OCI-LY1 (cell line): ENCODE results near the gene TMEM60.

Source experiments
- H2AFZ ChIP-seq: fragments of 200-600 bp; sonication (generic), shearing (Covaris generic); 2 replicates; pipeline ENCODE4 v1.6.0; 2014; ENCODE audit warnings: antibody characterized with exemption, mild to moderate bottlenecking, low read length
- H3F3A ChIP-seq: fragments of 200-600 bp; sonication (generic), shearing (Covaris generic); 2 replicates; pipeline ENCODE4 v1.6.0; 2014; ENCODE audit warnings: mild to moderate bottlenecking, antibody characterized with exemption, low read length, moderate library complexity; ENCODE audit not compliant: insufficient read depth
- H3K27ac ChIP-seq: fragments of 200-600 bp; sonication (generic); 2 replicates; pipeline ENCODE4 v1.5.1; 2014; ENCODE audit warnings: low read length, mixed run types, mild to moderate bottlenecking, low read depth; ENCODE audit not compliant: poor library complexity, severe bottlenecking
- H3K27me3 ChIP-seq: fragments of 200-600 bp; sonication (generic); 2 replicates; pipeline ENCODE4 v1.6.0; 2014; ENCODE audit warnings: antibody characterized with exemption, mild to moderate bottlenecking, low read length, moderate library complexity; ENCODE audit not compliant: insufficient read depth
- H3K36me3 ChIP-seq: fragments of 200-600 bp; sonication (generic); 2 replicates; pipeline ENCODE4 v1.6.1; 2014; ENCODE audit warnings: mild to moderate bottlenecking, antibody characterized with exemption, low read length, moderate library complexity, mixed read lengths; ENCODE audit not compliant: insufficient read depth
- H3K4me1 ChIP-seq: fragments of 200-600 bp; sonication (generic); 2 replicates; pipeline ENCODE4 v1.5.1; 2014; ENCODE audit warnings: mild to moderate bottlenecking, low read length, moderate library complexity; ENCODE audit not compliant: insufficient read depth, severe bottlenecking
- H3K4me2 ChIP-seq: fragments of 200-600 bp; sonication (generic), shearing (Covaris generic); 2 replicates; pipeline ENCODE4 v1.6.1; 2014; ENCODE audit warnings: low read length
- H3K4me3 ChIP-seq: fragments of 200-600 bp; sonication (generic); 2 replicates; pipeline ENCODE4 v1.5.1; 2014; ENCODE audit warnings: low read length, low read depth, mild to moderate bottlenecking, mixed read lengths; ENCODE audit not compliant: poor library complexity, severe bottlenecking
- H3K79me2 ChIP-seq: fragments of 200-600 bp; shearing (Covaris generic); 2 replicates; pipeline ENCODE4 v1.6.1; 2016; ENCODE audit warnings: mixed run types, low read length, mixed read lengths; ENCODE audit not compliant: insufficient read depth
- H3K9ac ChIP-seq: fragments of 200-600 bp; sonication (generic), shearing (Covaris generic); 2 replicates; pipeline ENCODE4 v1.6.1; 2014; ENCODE audit warnings: mild to moderate bottlenecking, low read length, mixed read lengths
- H3K9me2 ChIP-seq: fragments of 200-600 bp; sonication (generic), shearing (Covaris generic); 2 replicates; pipeline ENCODE4 v1.6.1; 2014; ENCODE audit warnings: low read depth, mild to moderate bottlenecking, low read length, mixed read lengths
- H3K9me3 ChIP-seq: fragments of 200-600 bp; shearing (Covaris generic); 2 replicates; pipeline ENCODE4 v1.6.1; 2014; ENCODE audit warnings: low read length, mixed read lengths
- H4K20me1 ChIP-seq: fragments of 200-600 bp; sonication (generic), shearing (Covaris generic); 2 replicates; pipeline ENCODE4 v1.6.0; 2016; ENCODE audit warnings: mild to moderate bottlenecking, low read length; ENCODE audit not compliant: insufficient read depth
- EZH2 ChIP-seq: fragments of 200-600 bp; sonication (generic), shearing (Covaris generic); IDR thresholded peaks from 2 replicates; pipeline ENCODE4 v1.8.0; 2017; ENCODE audit warnings: borderline replicate concordance, mixed run types, mild to moderate bottlenecking, antibody characterized with exemption, low read length, moderate library complexity, mixed read lengths
- TF ChIP-seq, protein P1 (sequence below): fragments of 200-600 bp; sonication (generic), shearing (Covaris generic); IDR thresholded peaks from 2 replicates; pipeline ENCODE4 v1.5.1; 2017; ENCODE audit warnings: mild to moderate bottlenecking, antibody characterized with exemption, low read length, moderate library complexity, mixed read lengths

The TMEM60 gene

GRCh38 chr7:77796109-77796508, 2.1 kb downstream of the TMEM60 start:
- H3K27ac ChIP-seq: no peak overlapping the region
- H3F3A ChIP-seq: no peaks in the 10 kb centered on the region
- H3K4me1 ChIP-seq: peaks cover 37% of the 10 kb centered on the region
- no peak overlapping the region; the same call in 1 of the 2 replicates for H3K9ac ChIP-seq
- no peak overlapping the region for H2AFZ ChIP-seq
- H3K27me3 ChIP-seq: no peaks in the 10 kb centered on the region
- TF ChIP-seq, protein P1, sequence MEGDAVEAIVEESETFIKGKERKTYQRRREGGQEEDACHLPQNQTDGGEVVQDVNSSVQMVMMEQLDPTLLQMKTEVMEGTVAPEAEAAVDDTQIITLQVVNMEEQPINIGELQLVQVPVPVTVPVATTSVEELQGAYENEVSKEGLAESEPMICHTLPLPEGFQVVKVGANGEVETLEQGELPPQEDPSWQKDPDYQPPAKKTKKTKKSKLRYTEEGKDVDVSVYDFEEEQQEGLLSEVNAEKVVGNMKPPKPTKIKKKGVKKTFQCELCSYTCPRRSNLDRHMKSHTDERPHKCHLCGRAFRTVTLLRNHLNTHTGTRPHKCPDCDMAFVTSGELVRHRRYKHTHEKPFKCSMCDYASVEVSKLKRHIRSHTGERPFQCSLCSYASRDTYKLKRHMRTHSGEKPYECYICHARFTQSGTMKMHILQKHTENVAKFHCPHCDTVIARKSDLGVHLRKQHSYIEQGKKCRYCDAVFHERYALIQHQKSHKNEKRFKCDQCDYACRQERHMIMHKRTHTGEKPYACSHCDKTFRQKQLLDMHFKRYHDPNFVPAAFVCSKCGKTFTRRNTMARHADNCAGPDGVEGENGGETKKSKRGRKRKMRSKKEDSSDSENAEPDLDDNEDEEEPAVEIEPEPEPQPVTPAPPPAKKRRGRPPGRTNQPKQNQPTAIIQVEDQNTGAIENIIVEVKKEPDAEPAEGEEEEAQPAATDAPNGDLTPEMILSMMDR: no peak
- TF ChIP-seq EZH2: no peak
- H3K79me2 ChIP-seq: peaks cover 43% of the 10 kb centered on the region
- peak overlapping the region; percentile 96 for H3K4me2 ChIP-seq
- H4K20me1 ChIP-seq: no peaks in the 10 kb centered on the region
- no peaks in the 10 kb centered on the region for H3K9me3 ChIP-seq
- H3K9me2 ChIP-seq: no peaks in the 10 kb centered on the region
- peak overlapping the region; percentile 90 for H3K4me3 ChIP-seq
- H3K36me3 ChIP-seq: peaks cover 15% of the 10 kb centered on the region; the same call in 1 of the 2 replicates

GRCh38 chr7:77794000-77794399, 4.2 kb downstream of the TMEM60 start:
- Histone ChIP-seq H3K4me2 (no peak overlapping the region), H3K79me2 (peaks cover 23% of the 10 kb centered on the region), H4K20me1 (no peaks in the 10 kb centered on the region)

DNA sequence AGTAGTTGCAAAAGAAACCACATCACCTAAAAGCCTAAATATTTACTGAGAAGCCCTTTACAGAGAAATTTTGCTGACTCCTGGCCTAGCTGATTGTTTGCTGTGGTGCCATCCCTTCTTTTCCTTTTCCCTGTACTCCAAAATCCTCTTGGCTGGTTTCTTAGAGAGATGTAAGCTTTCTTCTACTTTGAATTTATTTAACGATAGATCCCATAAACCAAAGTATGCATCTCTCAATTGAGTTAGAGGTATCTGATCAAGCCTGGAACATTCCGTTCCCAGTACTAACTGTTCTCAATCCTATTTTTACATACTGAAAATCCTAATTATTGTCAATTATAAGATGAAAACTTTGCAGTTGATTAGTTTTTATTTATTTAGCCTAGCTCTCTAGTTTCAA, 6.3 kb downstream of the TMEM60 start:
- no peaks in the 10 kb centered on the region for H3K27me3 ChIP-seq
- no peak overlapping the region for H3K27ac ChIP-seq
- no peak for TF ChIP-seq EZH2
- TF ChIP-seq, protein P1: no peak
- no peaks in the 10 kb centered on the region for H3K9me3 ChIP-seq
- no peaks in the 10 kb centered on the region for H3F3A ChIP-seq
- H3K36me3 ChIP-seq: peaks cover 15% of the 10 kb centered on the region; the same call in 1 of the 2 replicates
- no peaks in the 10 kb centered on the region for H3K9me2 ChIP-seq
- H2AFZ ChIP-seq: no peak overlapping the region
- H3K9ac ChIP-seq: no peak overlapping the region
- no peak overlapping the region for H3K4me2 ChIP-seq
- no peak overlapping the region for H3K4me3 ChIP-seq
- H3K79me2 ChIP-seq: peaks cover 12% of the 10 kb centered on the region
- H3K4me1 ChIP-seq: peaks cover 13% of the 10 kb centered on the region
- H4K20me1 ChIP-seq: no peaks in the 10 kb centered on the region

More at GRCh38 chr7:77794000-77794399, 4.2 kb downstream of the TMEM60 start:
- no peaks in the 10 kb centered on the region for H3K27me3 ChIP-seq
- H3K9ac ChIP-seq: no peak overlapping the region
- H3K27ac ChIP-seq: no peak overlapping the region
- no peaks in the 10 kb centered on the region for H3F3A ChIP-seq
- TF ChIP-seq, protein P1: no peak
- no peak for TF ChIP-seq EZH2
- no peak overlapping the region for H3K4me3 ChIP-seq
- H3K4me1 ChIP-seq: peaks cover 20% of the 10 kb centered on the region
- H3K9me2 ChIP-seq: no peaks in the 10 kb centered on the region
- H3K9me3 ChIP-seq: no peaks in the 10 kb centered on the region
- peaks cover 15% of the 10 kb centered on the region; the same call in 1 of the 2 replicates for H3K36me3 ChIP-seq
- no peak overlapping the region for H2AFZ ChIP-seq
